ENCODE results near the gene SGPP2. TPM values are rescaled to one million over a fixed set of nuclear protein-coding genes. Genes with fewer than 3 reads are reported as not detected.

SGPP2 gene
- total RNA-seq, 4 donors from 2014 or later: 0.63 to 15.3 (median 7.2) TPM

- no peak for DNase-seq (ENCODE audit: low spot score)
- ATAC-seq (ENCODE audit: low FRiP score): peak; percentile 61
- TF ChIP-seq, protein P1, sequence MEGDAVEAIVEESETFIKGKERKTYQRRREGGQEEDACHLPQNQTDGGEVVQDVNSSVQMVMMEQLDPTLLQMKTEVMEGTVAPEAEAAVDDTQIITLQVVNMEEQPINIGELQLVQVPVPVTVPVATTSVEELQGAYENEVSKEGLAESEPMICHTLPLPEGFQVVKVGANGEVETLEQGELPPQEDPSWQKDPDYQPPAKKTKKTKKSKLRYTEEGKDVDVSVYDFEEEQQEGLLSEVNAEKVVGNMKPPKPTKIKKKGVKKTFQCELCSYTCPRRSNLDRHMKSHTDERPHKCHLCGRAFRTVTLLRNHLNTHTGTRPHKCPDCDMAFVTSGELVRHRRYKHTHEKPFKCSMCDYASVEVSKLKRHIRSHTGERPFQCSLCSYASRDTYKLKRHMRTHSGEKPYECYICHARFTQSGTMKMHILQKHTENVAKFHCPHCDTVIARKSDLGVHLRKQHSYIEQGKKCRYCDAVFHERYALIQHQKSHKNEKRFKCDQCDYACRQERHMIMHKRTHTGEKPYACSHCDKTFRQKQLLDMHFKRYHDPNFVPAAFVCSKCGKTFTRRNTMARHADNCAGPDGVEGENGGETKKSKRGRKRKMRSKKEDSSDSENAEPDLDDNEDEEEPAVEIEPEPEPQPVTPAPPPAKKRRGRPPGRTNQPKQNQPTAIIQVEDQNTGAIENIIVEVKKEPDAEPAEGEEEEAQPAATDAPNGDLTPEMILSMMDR (IDR thresholded peaks at IDR 0.05): no peak
Measured at GRCh38 chr2:222561817-222562645, 137.7 kb downstream of the SGPP2 start.

GRCh38 chr2:222563106-222563718 is 138.9 kb downstream of the SGPP2 start:
- TF ChIP-seq, protein P1 (IDR thresholded peaks at IDR 0.05): no peak
- ATAC-seq (ENCODE audit: low FRiP score) (no peak), DNase-seq (ENCODE audit: low spot score) (no peak)

DNA sequence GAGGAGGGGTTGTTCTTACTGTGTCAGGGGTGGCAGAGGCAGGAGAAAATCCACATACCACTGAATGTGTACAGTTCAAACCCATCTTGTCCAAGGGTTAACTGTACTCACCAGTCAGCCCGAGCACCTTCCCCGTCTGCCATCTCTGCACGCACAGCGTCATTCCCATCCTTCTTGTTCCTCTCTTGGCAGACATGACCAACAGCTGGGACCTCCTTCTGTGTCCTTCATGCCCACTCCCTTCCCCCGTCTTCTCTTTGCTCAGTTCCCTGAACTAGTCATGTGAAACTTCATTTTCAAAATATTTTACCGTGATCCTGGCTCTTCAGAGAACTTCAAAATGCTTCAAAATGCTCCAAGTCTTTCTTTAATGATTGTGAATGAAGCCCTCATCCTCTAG is 139.6 kb downstream of the SGPP2 start:
- TF ChIP-seq, protein P1 (IDR thresholded peaks at IDR 0.05): no peak

GRCh38 chr2:222566229-222566628 is 141.9 kb downstream of the SGPP2 start:
- TF ChIP-seq, protein P1 (IDR thresholded peaks at IDR 0.05): no peak
- ATAC-seq (ENCODE audit: low FRiP score) (no peak), DNase-seq (ENCODE audit: low spot score) (no peak)

More for the DNA sequence above, 139.6 kb downstream of the SGPP2 start:
- no peak for DNase-seq (ENCODE audit: low spot score)
- no peak for ATAC-seq (ENCODE audit: low FRiP score)

DNA sequence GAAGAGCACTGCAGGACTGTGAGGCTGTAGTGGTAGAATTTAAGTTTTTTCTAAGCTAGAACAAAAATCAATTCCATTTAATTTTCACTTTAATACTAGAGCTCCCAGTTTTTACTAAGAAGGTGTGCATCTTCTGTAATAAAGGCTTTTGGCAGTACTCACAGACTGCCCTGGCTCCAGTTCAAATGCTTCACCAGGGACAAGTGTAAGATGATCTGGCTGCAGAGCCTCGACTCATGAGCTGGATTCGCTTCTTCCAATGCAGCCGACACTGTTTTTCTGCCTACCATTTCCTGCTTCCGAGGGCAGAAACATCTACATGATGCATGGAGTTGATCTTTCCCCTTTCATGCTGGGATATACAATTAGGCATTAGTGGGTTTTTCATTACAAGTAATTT is 144.5 kb downstream of the SGPP2 start:
- TF ChIP-seq, protein P1 (IDR thresholded peaks at IDR 0.05): no peak
- ATAC-seq (ENCODE audit: low FRiP score) (no peak), DNase-seq (ENCODE audit: low spot score) (no peak)

GRCh38 chr2:222569826-222570225 is 145.5 kb downstream of the SGPP2 start:
- DNase-seq (ENCODE audit: low spot score) (no peak), ATAC-seq (ENCODE audit: low FRiP score) (peak; percentile 17)
- TF ChIP-seq, protein P1 (IDR thresholded peaks at IDR 0.05): no peak

Measured in omental fat pad (tissue), 4 donors.